ENCODE measurements around the gene ERFE. TPM values are rescaled to one million over a fixed set of nuclear protein-coding genes. Genes with fewer than 3 reads are reported as not detected.

ERFE gene
- total RNA-seq, 1 experiment from 2014 or later: 18.1 TPM

- BruUV-seq (replicated peaks): no TSS peak
- intact Hi-C loops (cut with micrococcal nuclease): no loop called here
- no peak for TF ChIP-seq CTCF (IDR thresholded peaks at IDR 0.05; ENCODE audit: unreplicated experiment)
- peak overlapping the region; percentile 51 for H3K27ac Mint-ChIP-seq (ENCODE audit: low read depth, unreplicated experiment)
- H3K9me3 Mint-ChIP-seq (ENCODE audit: unreplicated experiment): no peaks in the 10 kb centered on the region
- H3K36me3 Mint-ChIP-seq (ENCODE audit: insufficient read depth, unreplicated experiment): peaks cover 86% of the 10 kb centered on the region
- DNase-seq (ENCODE audit: unreplicated experiment): no peak
- ChIA-PET CTCF (no interaction called here), POLR2A (no interaction called here)
- no peaks in the 10 kb centered on the region for H3K27me3 Mint-ChIP-seq (ENCODE audit: insufficient read depth, unreplicated experiment)
- no peak overlapping the region for H3K4me3 Mint-ChIP-seq (ENCODE audit: unreplicated experiment)
- H3K4me1 Mint-ChIP-seq (ENCODE audit: insufficient read depth, unreplicated experiment): peaks cover 25% of the 10 kb centered on the region
These were observed 13.7 kb downstream of the ERFE start for GRCh38 chr2:238172439-238172838.

- Mint-ChIP-seq H3K27ac (ENCODE audit: low read depth, unreplicated experiment) (peak overlapping the region; percentile 19), H3K27me3 (ENCODE audit: insufficient read depth, unreplicated experiment) (no peaks in the 10 kb centered on the region), H3K4me1 (ENCODE audit: insufficient read depth, unreplicated experiment) (peaks cover 24% of the 10 kb centered on the region), H3K4me3 (ENCODE audit: unreplicated experiment) (no peak overlapping the region), H3K9me3 (ENCODE audit: unreplicated experiment) (no peaks in the 10 kb centered on the region), H3K36me3 (ENCODE audit: insufficient read depth, unreplicated experiment) (peaks cover 86% of the 10 kb centered on the region)
- BruUV-seq (replicated peaks): no TSS peak
- CTCF ChIA-PET: no interaction called here
- intact Hi-C loops (cut with micrococcal nuclease): no loop called here
- DNase-seq (ENCODE audit: unreplicated experiment): no peak
- no peak for TF ChIP-seq CTCF (IDR thresholded peaks at IDR 0.05; ENCODE audit: unreplicated experiment)
- POLR2A ChIA-PET: interaction anchor here (0.9 kb wide), 1 partner anchor 113 kb away, joined by 3 read pairs; no protein-coding TSS in a partner anchor
These were observed 14.9 kb downstream of the ERFE start for GRCh38 chr2:238173692-238174091.

GRCh38 chr2:238174291-238174690 is 15.5 kb downstream of the ERFE start:
- BruUV-seq (replicated peaks): no TSS peak
- H3K36me3 Mint-ChIP-seq (ENCODE audit: insufficient read depth, unreplicated experiment): peaks cover 91% of the 10 kb centered on the region
- no peaks in the 10 kb centered on the region for H3K9me3 Mint-ChIP-seq (ENCODE audit: unreplicated experiment)
- no peaks in the 10 kb centered on the region for H3K27me3 Mint-ChIP-seq (ENCODE audit: insufficient read depth, unreplicated experiment)
- peaks cover 19% of the 10 kb centered on the region for H3K4me1 Mint-ChIP-seq (ENCODE audit: insufficient read depth, unreplicated experiment)
- DNase-seq (ENCODE audit: unreplicated experiment): no peak
- H3K27ac Mint-ChIP-seq (ENCODE audit: low read depth, unreplicated experiment): no peak overlapping the region
- ChIA-PET POLR2A (interaction anchor here (2.8 kb wide), 1 partner anchor 28 kb away, joined by 18 read pairs; the partner anchor contains the start of gene ILKAP), CTCF (no interaction called here)
- intact Hi-C loops (cut with micrococcal nuclease): no loop called here
- TF ChIP-seq CTCF (IDR thresholded peaks at IDR 0.05; ENCODE audit: unreplicated experiment): no peak
- H3K4me3 Mint-ChIP-seq (ENCODE audit: unreplicated experiment): no peak overlapping the region

GRCh38 chr2:238174701-238175100 is 15.9 kb downstream of the ERFE start:
- BruUV-seq (replicated peaks): no TSS peak
- intact Hi-C loops (cut with micrococcal nuclease): no loop called here
- Mint-ChIP-seq H3K9me3 (ENCODE audit: unreplicated experiment) (no peaks in the 10 kb centered on the region), H3K36me3 (ENCODE audit: insufficient read depth, unreplicated experiment) (peaks cover 92% of the 10 kb centered on the region), H3K27me3 (ENCODE audit: insufficient read depth, unreplicated experiment) (no peaks in the 10 kb centered on the region), H3K27ac (ENCODE audit: low read depth, unreplicated experiment) (no peak overlapping the region), H3K4me1 (ENCODE audit: insufficient read depth, unreplicated experiment) (peaks cover 16% of the 10 kb centered on the region), H3K4me3 (ENCODE audit: unreplicated experiment) (no peak overlapping the region)
- DNase-seq (ENCODE audit: unreplicated experiment): no peak
- no peak for TF ChIP-seq CTCF (IDR thresholded peaks at IDR 0.05; ENCODE audit: unreplicated experiment)
- ChIA-PET CTCF (no interaction called here), POLR2A (interaction anchor here (2.8 kb wide), 1 partner anchor 28 kb away, joined by 18 read pairs; the partner anchor contains the start of gene ILKAP)
